Fibroblast of mammary gland (primary cell): ENCODE data around the gene PCDHGB2.
"Not testable (repeated sequence)": the region's sequence is repeated elsewhere in the genome, so short reads cannot be mapped to it uniquely, and the experiment has no call there.

Experiments used
- DNase-seq: peaks from one replicate; pipeline ENCODE4 v3.0.0-alpha.2; 2010; ENCODE audit warnings: low read depth
- H3K4me3 ChIP-seq: 2 replicates; pipeline ENCODE4 v1.5.1; 2011; ENCODE audit warnings: low read depth, mild to moderate bottlenecking, low read length, moderate library complexity; ENCODE audit not compliant: control insufficient read depth
- CTCF ChIP-seq: conservative IDR thresholded peaks from 2 replicates; pipeline ENCODE4 v1.5.1; 2011; ENCODE audit warnings: low read depth, low read length, inconsistent platforms; ENCODE audit not compliant: control insufficient read depth, insufficient read depth

Gene PCDHGB2

GRCh38 chr5:141343242-141343952 lies 16.4 kb upstream of the PCDHGB2 start, which contains the start of gene PCDHGA3:
TSS of gene PCDHGA3 (plus strand) at chr5:141343829. CDS start at chr5:141344034, 205 bp downstream.
- peak; percentile 75 for DNase-seq
- TF ChIP-seq CTCF: peak; percentile 60
- peak within 1 kb of the TSS; percentile 14 for H3K4me3 ChIP-seq

GRCh38 chr5:141343953-141344463 lies 15.8 kb upstream of the PCDHGB2 start:
- no peak for DNase-seq
- H3K4me3 ChIP-seq: peak overlapping the region; percentile 14
- TF ChIP-seq CTCF: no peak

GRCh38 chr5:141345327-141345726 lies 14.5 kb upstream of the PCDHGB2 start:
- DNase-seq: no peak
- TF ChIP-seq CTCF: no peak
- no peak overlapping the region for H3K4me3 ChIP-seq

GRCh38 chr5:141346017-141346416 lies 13.8 kb upstream of the PCDHGB2 start:
- not testable (repeated sequence) for H3K4me3 ChIP-seq, DNase-seq

- H3K4me3 ChIP-seq: peak within 1 kb of the TSS; percentile 25
- DNase-seq: peak; percentile 60
- peak; percentile 57 for TF ChIP-seq CTCF
Observed at GRCh38 chr5:141349917-141350619, 9.7 kb upstream of the PCDHGB2 start, which contains the start of gene PCDHGB1. TSS of gene PCDHGB1 (plus strand) at chr5:141350099. CDS start at chr5:141350261, 162 bp downstream.

- no peak for TF ChIP-seq CTCF
- H3K4me3 ChIP-seq: no peak overlapping the region
- no peak for DNase-seq
Observed at GRCh38 chr5:141351591-141351990, 8.2 kb upstream of the PCDHGB2 start.

GRCh38 chr5:141354900-141355469 lies 4.8 kb upstream of the PCDHGB2 start, which contains the start of gene PCDHGA4:
TSS of gene PCDHGA4 (plus strand) at chr5:141355021. CDS start at chr5:141355108, 87 bp downstream.
- peak; percentile 33 for DNase-seq
- H3K4me3 ChIP-seq: peak within 1 kb of the TSS; percentile 37
- peak; percentile 57 for TF ChIP-seq CTCF
